Lower leg skin (tissue), 3 donors: ENCODE data around the gene CACNG8.

Experiments
- CTCF ChIP-seq, 3 donors: fragments of 450-650 bp; IDR thresholded peaks; one replicate each; pipeline ENCODE4 v1.5.1; 2016; ENCODE audit warnings: antibody characterized with exemption in 3 of 3, mild to moderate bottlenecking in 3 of 3, moderate library complexity in 2 of 3
- POLR2A ChIP-seq, 2 donors: fragments of 450-650 bp; IDR thresholded peaks; one replicate each; pipeline ENCODE4 v1.6.1; 2016 to 2017; ENCODE audit warnings: antibody characterized with exemption in 2 of 2, mild to moderate bottlenecking in 1 of 2, moderate library complexity in 1 of 2

- TF ChIP-seq CTCF (IDR thresholded peaks at IDR 0.05) (no peak), POLR2A (IDR thresholded peaks at IDR 0.05) (no peak)
Observed at GRCh38 chr19:53947624-53948023, 15.1 kb upstream of the CACNG8 start.
